ENCODE data around the gene ARID1B. TPM values are rescaled to one million over a fixed set of nuclear protein-coding genes. Genes with fewer than 3 reads are reported as not detected.

Gene ARID1B
- total and polyA plus RNA-seq, 2 of the 4 experiments (the other 2 are of a cell fraction) = 14.5 to 20.1 TPM

GRCh38 chr6:156824142-156824541 is 47.0 kb downstream of the ARID1B start:
- no peak overlapping the region for H4K5ac ChIP-seq (ENCODE audit: low read depth, low read length)
- H2BK20ac ChIP-seq (ENCODE audit: low read depth, low read length) = no peak overlapping the region
- H3K9ac ChIP-seq (ENCODE audit: low read depth, low read length) = no peak overlapping the region
- no peak overlapping the region for H2BK15ac ChIP-seq (ENCODE audit: low read depth, low read length)
- ATAC-seq (ENCODE audit: low read depth) (no peak), DNase-seq (no peak)
- H3K18ac ChIP-seq (ENCODE audit: low read depth, low read length) = no peak overlapping the region
- H2AK9ac ChIP-seq (replicated peaks; ENCODE audit: low read depth, low read length, poor library complexity) = no peak overlapping the region
- H2AFZ ChIP-seq (replicated peaks; ENCODE audit: low read length, poor library complexity) = no peak overlapping the region
- no peak overlapping the region for H4K91ac ChIP-seq (ENCODE audit: insufficient read depth, low read depth, low read length)
- H3K4me3 ChIP-seq (ENCODE audit: insufficient read depth, low read depth, low read length) = no peak overlapping the region
- H3K36me3 ChIP-seq (ENCODE audit: control insufficient read depth, insufficient read depth, low read length) = peaks cover 3% of the 10 kb centered on the region
- no peak overlapping the region for H4K8ac ChIP-seq (ENCODE audit: low read depth in 2 of 2, low read length in 2 of 2)
- H2BK5ac ChIP-seq (ENCODE audit: low read depth, low read length, poor library complexity, severe bottlenecking) = no peak overlapping the region
- no peak overlapping the region for H3K27ac ChIP-seq (ENCODE audit: insufficient read depth, low read length)
- no peak overlapping the region for H3K56ac ChIP-seq (ENCODE audit: extremely low read depth, insufficient read depth, low read length)
- no TSS peak for BruUV-seq (replicated peaks)
- WGBS, 2 experiments (ENCODE audit: extremely low coverage in 2 of 2, insufficient read length in 1 of 2) = 88% methylated on average over 6 of the region's 8 CpGs; no CpG with 5 or more reads in 1 of the 2 experiments
- dilution Hi-C loops (cut with HindIII; ENCODE audit: low sequenced_read_pairs, unreplicated experiment) = no loop called here
- H3K9me1 ChIP-seq (ENCODE audit: insufficient read depth, low read length) = peaks cover 34% of the 10 kb centered on the region
- H3K4me2 ChIP-seq (ENCODE audit: low read depth, low read length) = no peak overlapping the region
- H3K4me1 ChIP-seq (ENCODE audit: control insufficient read depth, insufficient read depth, low read length) = peaks cover 13% of the 10 kb centered on the region
- peaks cover 35 to 84% of the 10 kb centered on the region in 2 experiments for H3K79me1 ChIP-seq (ENCODE audit: low read depth in 1 of 2, low read length in 2 of 2)
- no peak overlapping the region for H2AK5ac ChIP-seq (ENCODE audit: low read depth, low read length)
- H3K4ac ChIP-seq (ENCODE audit: low read depth, low read length) = no peak overlapping the region
- TF ChIP-seq POLR2A (IDR thresholded peaks at IDR 0.05; ENCODE audit: low read depth, low read length) (no peak), NFE2L2 (IDR thresholded peaks at IDR 0.05; ENCODE audit: low read depth, low read length) (no peak), MXI1 (IDR thresholded peaks at IDR 0.05; ENCODE audit: borderline replicate concordance, low read depth, low read length) (no peak), SMC3 (IDR thresholded peaks at IDR 0.05; ENCODE audit: low read depth, low read length) (no peak), FOS (IDR thresholded peaks at IDR 0.05; ENCODE audit: low read depth, low read length) (no peak), ELK1 (IDR thresholded peaks at IDR 0.05; ENCODE audit: borderline replicate concordance, low read depth, low read length) (no peak), MAFK (IDR thresholded peaks at IDR 0.05; ENCODE audit: low read depth, low read length) (no peak), RAD21 (IDR thresholded peaks at IDR 0.05; ENCODE audit: low read length) (no peak), BHLHE40 (IDR thresholded peaks at IDR 0.05; ENCODE audit: low read depth, low read length) (no peak)
- no peak overlapping the region for H3K14ac ChIP-seq (replicated peaks; ENCODE audit: low read depth, low read length)
- ChIA-PET POLR2A (ENCODE audit: unreplicated experiment) (no interaction called here), CTCF (no interaction called here)
- H2BK120ac ChIP-seq (ENCODE audit: low read depth, low read length) = no peak overlapping the region
- H3K27me3 ChIP-seq (ENCODE audit: control insufficient read depth, insufficient read depth, low read length) = no peaks in the 10 kb centered on the region
- H4K20me1 ChIP-seq (ENCODE audit: insufficient read depth, low read length) = peaks cover 72% of the 10 kb centered on the region
- no peak overlapping the region for H3K23ac ChIP-seq (ENCODE audit: low read depth, low read length)
- in situ Hi-C loops (cut with MboI; ENCODE audit: low sequenced_read_pairs) = no loop called here
- intact Hi-C loops (cut with micrococcal nuclease) = no loop called here
- no peaks in the 10 kb centered on the region for H3K9me3 ChIP-seq (ENCODE audit: control insufficient read depth, insufficient read depth, low read length)

All from IMR-90 (cell line).